HT1080 (cell line): ENCODE data around the gene ANKRD24. TPM values are rescaled to one million over a fixed set of nuclear protein-coding genes. Genes with fewer than 3 reads are reported as not detected.
"Not testable (repeated sequence)": the region's sequence is repeated elsewhere in the genome, so short reads cannot be mapped to it uniquely, and the experiment has no call there.

Experiments
- DNase-seq: peaks from one replicate; pipeline ENCODE4 v3.0.0-alpha.2; 2015; ENCODE audit warnings: low read depth
- total RNA-seq: library from RNA; depleted of rRNA; stranded (reverse); fragments of >200 nt; shearing (Covaris generic); gene quantifications from 2 replicates; pipeline ENCODE4 v1.2.3, GENCODE V29; 2014

Gene ANKRD24
- total RNA-seq, 1 experiment from 2014 or later, result 0.42 TPM

GRCh38 chr19:4197625-4198466 is 15.4 kb downstream of the ANKRD24 start:
- DNase-seq, result no peak

DNA sequence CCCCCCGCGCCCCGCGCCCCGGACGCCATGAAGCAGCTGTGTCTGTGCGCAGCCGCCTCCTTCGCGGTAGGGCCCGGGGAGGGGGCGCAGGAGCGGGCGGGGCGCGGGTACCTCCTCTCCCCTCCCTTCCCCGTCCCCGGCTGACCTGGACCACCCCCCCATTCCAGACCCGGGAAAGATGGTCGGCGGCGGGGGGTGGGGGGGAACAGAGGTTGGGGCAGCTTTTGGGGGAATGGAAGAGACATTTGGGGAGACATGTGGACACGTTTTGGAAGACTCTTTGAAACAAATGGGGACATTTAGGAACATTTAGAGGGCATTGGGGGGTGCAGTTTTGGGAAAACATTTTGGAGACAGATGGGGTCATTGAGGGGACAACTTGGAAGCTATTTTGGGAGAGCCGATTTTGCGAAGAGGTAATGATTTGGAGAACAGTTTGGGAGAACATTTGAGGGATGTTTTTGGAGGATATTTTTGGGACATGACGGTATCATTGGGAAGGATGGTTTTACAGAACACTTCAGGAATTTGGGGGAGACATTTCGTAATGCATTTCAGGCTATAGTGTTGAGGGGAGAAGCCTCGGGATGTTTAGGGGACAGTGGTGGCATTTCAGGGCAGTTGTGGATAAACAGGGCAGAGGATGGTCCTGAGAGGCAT is 16.1 kb downstream of the ANKRD24 start:
- no peak for DNase-seq

DNA sequence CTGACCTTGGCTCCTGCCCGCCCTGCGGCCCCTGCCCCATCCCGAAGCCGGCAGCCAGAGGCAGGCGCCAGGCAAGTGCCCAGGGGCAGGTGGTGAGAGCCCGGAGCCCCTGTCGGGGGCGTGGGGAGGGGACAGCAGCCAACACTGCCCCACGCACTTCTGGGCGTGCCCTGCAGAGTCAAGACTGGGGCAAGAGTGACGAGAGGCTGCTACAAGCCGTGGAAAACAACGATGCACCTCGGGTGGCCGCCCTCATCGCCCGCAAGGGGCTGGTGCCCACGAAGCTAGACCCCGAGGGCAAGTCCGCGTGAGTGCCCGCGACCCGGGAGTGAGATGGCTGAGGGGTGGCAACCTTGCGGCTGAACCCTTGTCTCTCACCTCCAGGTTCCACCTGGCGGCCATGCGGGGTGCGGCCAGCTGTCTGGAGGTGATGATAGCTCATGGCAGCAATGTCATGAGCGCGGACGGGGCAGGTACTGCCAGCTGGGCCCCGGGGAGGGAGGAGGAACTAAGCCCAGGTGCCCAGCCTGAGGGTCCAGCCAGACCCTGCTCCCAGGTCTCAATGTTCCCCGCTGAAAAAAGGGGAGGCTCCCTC is 17.3 kb downstream of the ANKRD24 start:
- DNase-seq, result no peak

DNA sequence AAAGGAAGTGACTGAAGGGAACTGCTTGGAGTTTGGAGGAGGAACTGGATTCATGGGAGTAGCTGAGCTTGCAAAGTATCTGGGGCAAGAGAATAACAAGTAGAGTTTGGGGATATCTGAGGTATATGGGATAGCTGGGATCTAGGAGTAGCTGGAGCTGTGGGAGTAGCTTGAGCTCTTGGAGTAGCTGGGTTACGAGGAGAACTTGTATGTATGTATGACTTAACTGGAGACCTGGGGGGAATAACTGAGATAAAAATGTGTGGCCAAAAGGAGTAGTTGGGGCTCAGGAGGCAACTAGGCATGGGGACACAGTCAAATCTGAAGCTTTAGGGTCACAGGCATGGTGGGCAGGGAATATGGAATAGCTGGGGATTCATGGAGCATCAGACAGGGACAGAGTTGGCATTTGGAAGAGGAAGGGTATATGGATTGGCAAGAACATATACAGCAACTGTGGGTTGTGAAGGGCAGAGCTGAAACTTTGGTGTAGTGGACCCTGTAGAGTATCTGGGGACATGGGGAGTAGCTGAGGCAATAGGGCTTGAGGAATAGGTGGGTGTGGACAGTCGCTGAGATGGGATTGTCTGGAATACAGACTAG is 18.6 kb downstream of the ANKRD24 start:
- no peak for DNase-seq

- DNase-seq, result no peak
Observed at GRCh38 chr19:4201798-4202197, 19.3 kb downstream of the ANKRD24 start.

GRCh38 chr19:4206818-4207484 is 24.5 kb downstream of the ANKRD24 start:
- DNase-seq, result peak; percentile 52

DNA sequence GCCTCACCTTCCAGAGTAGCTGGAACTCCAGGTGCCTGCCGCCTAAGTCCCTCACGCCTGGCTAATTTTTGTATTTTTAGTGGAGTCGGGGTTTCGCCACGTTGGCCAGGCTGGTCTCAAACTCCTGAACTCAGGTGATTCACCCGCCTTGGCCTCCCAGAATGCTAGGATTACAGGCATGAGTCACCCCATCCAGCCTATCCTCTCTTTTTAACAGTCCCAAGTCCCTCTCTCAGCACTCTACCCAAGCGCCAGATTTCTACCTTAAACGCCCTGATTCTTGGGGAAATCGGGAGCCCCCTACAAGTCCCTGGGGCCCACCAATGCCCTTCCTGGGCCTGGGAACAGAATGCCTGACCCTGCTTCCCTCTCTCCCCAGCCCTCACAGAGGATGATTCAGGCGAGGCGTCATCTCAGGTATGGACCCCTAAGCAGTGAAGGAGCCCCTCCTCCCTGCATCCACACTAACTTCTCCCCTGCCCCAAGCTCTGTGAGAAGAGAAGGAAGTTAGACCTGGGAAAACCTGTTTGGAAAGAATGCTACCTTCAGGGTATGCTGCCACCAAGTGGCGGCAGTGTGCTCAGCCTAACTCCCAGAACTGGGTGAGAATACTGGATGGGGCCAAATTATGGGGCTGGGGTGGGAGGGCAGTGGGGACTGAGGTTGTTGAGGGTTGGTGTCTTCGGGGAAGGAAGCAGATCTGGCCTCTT is 26.1 kb downstream of the ANKRD24 start:
- DNase-seq, result peak; percentile 66

DNA sequence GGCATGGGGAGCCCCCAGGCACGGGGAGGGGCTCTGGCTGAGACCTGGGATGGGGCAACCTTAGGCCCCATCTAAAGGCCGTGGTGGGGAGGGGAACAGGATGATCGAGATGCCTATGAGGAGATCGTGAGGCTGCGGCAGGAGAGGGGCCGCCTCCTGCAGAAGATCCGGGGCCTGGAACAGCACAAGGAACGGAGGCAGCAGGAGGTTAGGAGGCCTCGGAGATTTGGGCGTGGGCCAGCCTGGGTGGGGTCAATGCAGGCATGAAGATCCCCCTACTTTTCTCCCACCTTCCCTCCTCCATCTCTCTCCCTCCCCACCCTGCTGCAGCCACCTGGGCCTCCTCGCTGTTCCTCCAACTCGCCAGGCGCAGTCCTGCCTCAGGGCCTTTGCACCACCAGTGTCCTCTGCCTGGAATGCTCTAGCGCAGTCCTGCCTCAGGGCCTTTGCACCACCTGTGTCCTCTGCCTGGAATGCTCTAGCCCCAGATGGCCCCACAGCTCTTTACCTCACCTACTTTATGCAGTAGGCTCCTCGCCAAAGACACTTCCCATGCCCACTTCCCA is 27.8 kb downstream of the ANKRD24 start:
- no peak for DNase-seq

GRCh38 chr19:4213116-4213515 is 30.6 kb downstream of the ANKRD24 start:
- DNase-seq, result no peak

GRCh38 chr19:4215807-4216206 is 33.3 kb downstream of the ANKRD24 start:
- no peak for DNase-seq

- no peak for DNase-seq
Observed at GRCh38 chr19:4216846-4217245, 34.4 kb downstream of the ANKRD24 start.

DNA sequence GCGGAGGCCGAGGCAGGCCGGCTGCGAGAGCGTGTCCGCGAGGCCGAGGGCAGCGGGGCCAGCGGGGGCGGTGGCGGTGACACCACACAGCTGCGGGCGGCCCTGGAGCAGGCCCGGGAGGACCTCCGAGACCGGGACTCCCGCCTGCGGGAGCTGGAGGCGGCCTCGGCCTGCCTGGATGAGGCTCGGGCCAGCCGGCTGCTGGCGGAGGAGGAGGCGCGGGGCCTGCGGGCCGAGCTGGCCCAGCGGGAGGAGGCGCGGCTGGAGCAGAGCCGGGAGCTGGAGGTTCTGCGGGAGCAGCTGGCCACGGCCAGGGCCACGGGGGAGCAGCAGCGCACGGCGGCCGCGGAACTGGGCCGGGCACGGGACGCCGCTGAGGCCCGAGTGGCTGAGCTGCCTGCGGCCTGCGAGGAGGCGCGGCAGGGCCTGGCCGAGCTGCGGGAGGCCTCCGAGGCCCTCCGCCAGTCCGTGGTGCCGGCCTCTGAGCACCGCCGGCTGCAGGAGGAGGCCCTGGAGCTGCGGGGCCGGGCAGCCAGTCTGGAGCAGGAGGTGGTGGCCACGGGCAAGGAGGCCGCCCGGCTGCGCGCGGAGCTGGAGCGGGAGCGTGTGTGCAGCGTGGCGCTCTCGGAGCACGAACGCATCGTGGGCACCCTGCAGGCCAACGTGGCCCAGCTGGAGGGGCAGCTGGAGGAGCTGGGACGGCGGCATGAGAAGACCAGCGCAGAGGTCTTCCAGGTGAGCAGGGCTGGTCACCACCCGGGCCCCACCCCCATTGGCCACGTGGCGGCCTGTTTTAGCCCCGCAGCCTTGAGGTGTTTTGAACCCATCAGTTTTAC is 35.2 kb downstream of the ANKRD24 start:
- DNase-seq, result no peak

GRCh38 chr19:4218523-4218922 is 36.0 kb downstream of the ANKRD24 start:
- DNase-seq, result not testable (repeated sequence)

- no peak for DNase-seq
Observed at GRCh38 chr19:4220188-4220587, 37.7 kb downstream of the ANKRD24 start.

GRCh38 chr19:4224470-4224869 is 42.0 kb downstream of the ANKRD24 start:
- no peak for DNase-seq

- no peak for DNase-seq
Observed at GRCh38 chr19:4225885-4226284, 43.4 kb downstream of the ANKRD24 start.

DNA sequence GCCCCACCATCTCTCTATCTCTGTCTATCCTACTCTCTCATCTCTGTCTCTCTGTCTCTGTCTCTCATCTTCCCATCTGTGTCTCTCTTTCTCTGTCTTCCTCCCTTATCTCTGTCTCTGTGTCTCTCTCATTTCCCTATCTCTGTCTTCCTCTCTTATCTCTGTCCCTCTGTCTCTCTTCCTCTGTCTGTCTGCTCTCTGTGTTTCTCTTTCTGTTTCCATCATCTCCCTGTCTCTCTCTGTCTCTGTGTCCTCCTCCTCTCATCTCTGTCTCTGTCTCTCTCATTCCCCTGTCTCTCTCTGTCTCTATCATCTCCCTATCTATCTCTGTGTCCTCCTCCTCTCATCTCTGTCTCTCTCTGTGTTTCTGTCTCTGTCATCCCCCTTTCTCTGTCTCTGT is 45.3 kb downstream of the ANKRD24 start:
- DNase-seq, result no peak

GRCh38 chr19:4228765-4229178 is 46.3 kb downstream of the ANKRD24 start:
- DNase-seq, result no peak

- DNase-seq, result peak; percentile 41
Observed at GRCh38 chr19:4229179-4229931, 46.9 kb downstream of the ANKRD24 start, which contains the start of gene EBI3. EBI3 (plus strand) TSS chr19:4229523; CDS start chr19:4229551, 28 bp downstream.
